ENCODE measurements around the gene GCKR.

The GCKR gene, protein sequence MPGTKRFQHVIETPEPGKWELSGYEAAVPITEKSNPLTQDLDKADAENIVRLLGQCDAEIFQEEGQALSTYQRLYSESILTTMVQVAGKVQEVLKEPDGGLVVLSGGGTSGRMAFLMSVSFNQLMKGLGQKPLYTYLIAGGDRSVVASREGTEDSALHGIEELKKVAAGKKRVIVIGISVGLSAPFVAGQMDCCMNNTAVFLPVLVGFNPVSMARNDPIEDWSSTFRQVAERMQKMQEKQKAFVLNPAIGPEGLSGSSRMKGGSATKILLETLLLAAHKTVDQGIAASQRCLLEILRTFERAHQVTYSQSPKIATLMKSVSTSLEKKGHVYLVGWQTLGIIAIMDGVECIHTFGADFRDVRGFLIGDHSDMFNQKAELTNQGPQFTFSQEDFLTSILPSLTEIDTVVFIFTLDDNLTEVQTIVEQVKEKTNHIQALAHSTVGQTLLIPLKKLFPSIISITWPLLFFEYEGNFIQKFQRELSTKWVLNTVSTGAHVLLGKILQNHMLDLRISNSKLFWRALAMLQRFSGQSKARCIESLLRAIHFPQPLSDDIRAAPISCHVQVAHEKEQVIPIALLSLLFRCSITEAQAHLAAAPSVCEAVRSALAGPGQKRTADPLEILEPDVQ

DNA sequence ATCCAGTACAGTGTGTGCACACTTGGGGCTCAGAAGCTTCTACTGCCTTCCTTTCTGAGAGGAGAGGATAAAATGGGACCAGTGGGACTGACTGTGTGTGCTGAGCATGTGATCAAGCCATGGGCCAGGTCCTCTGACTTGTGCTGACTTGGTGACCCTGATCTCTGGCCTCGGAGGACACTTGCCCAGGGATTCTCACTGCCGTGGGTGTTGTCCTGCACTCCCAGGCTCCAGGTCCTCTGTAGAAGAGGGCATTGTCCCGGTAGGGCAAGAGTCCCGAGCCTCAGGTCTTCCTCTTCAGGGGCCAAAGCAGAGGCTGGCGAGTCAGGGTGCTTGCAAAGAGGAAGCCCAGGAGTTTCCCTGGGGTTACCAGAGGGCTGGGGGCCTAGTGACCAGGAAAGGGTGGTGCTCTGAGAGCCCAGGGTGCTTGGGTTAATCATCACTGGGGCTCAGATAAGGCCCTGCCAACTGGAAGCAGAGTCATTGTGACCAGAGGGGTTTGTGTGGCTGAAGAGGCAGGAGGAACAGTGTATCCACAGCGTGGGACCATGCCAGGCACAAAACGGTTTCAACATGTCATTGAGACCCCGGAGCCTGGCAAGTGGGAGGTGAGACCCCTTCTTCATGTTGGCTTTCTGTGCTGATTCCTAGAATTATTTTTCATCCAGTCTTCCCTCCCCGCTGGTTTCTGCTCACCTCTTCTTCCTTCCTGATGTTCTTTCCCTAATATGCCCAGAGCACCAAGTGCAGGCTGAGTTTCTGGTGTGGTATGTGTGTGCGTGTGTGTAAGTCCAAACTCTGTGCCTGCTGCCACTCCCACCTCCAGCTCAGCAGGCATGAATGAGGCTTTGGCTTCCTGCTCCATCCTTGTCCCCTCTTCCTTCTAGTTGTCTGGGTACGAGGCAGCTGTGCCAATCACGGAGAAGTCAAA is at the start of gene GCKR:
Gene GCKR (plus strand): TSS at position 483 of the 931 bp plus-strand sequence. CDS start 66 bp downstream, at position 549.
- DNase-seq: peak; percentile 68

DNA sequence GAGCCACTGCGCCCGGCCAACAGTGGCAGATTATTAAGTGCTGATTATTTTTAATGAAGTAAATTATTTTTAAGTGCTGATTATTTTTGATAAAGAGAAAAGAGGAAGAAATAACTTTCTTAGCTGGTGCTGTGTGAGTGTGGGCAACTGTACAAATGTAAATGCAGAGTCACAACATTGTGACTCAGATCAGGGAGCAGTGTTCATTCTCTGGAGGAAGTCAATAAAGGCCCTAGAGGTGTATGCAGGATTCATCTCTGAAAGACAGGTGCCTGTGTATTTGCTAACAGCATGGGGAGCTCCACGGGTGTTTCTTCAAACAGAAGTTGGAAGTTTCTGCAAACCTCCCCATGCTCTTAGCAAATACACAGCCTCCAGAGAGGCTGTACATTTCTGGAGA is 48.3 kb upstream of the GCKR start:
- no peak for DNase-seq

DNA sequence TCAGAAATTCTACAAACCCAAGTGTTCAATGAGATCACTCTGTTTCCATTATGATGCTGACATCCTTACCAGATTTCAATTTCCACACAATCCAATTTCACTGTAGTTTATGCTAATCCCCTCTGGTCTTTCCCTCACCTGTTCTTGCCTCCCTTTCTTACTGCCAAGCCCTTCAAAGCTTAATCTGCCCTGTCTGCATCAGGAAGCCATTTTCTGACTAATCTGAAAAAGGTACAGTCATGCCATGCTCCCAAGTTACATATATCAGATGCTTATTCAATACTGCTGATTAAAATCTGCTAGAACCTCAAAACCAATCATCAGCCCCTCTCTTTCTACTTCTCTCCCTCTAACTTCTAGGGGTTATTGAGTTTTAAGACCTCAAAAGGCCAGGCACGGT is 45.5 kb upstream of the GCKR start:
- DNase-seq: no peak

DNA sequence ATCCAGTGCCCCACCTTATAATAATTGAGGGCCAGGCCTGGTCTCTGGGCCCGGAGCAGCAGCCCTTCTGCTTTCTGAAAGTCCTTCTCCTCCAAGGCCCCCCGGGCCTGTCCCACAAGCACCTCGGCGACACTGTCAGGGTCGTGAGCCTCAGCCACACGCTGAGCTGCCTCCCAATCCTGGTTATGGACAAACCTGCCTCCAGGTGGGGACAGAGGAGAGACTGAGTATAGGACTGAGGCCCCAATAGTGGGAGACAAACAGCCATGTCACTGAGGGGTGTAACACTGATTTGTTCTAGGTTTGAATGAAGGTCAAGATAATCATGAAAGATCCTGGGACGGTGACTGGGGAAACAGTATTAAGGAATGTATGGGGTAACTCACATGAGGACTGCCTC is 42.7 kb upstream of the GCKR start:
- no peak for DNase-seq

DNA sequence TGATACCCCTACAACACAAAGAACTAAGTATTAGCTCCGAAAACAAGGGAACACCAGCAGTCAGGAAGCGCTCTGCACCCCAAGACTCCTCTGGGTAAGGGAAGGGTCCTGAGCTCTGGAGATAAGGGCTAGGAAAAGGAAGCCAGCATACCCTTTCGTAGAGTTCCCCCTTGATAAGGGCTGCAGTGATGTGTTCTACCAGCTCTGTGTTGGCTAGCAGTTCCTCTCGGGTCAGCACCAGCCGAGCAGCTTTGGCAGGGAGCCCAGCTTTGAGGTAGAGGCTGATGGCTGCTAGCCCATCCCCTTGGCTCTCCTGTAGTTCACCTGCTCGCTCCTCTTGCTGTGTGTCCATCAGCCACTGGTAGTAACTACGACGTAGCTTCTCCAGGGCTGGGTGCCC is 35.5 kb upstream of the GCKR start:
- peak; percentile 85 for DNase-seq

DNA sequence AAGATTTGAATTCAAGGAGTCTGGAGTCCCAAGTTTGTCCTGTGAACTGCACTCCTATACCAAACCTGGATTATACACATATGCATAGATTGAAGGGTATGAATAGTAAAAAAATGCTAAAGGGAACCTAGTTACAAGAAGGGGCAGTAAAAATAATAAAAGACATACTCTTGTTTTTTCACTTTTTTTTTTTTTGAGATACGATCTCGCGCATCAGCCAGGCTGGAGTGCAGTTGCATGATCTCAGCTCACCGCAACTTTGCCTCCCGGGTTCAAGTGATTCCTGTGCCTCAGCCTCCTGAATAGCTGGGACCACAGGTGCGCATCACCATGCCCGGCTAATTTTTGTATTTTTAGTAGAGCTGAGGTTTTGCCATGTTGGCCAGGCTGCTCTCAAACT is 32.2 kb upstream of the GCKR start:
- DNase-seq: no peak

DNA sequence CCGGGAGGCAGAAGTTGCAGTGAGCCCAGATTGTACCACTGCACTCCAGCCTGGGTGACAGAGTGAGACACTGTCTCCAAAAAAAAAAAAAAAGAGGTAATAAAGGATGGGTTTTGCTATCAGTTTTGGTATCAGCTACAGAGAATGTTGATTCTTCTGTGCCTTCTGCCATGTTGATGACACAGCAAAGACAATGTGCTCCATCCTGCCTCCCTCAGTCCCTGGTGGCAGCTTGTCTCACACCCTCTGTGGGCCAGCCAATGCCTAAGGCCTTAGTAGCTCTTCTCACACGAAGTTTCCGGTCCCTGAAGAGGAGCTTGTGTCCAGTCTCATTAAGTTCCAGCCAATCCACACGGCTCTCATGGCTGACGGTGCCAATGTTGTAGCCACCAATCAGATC is 24.7 kb upstream of the GCKR start:
- peak; percentile 21 for DNase-seq

DNA sequence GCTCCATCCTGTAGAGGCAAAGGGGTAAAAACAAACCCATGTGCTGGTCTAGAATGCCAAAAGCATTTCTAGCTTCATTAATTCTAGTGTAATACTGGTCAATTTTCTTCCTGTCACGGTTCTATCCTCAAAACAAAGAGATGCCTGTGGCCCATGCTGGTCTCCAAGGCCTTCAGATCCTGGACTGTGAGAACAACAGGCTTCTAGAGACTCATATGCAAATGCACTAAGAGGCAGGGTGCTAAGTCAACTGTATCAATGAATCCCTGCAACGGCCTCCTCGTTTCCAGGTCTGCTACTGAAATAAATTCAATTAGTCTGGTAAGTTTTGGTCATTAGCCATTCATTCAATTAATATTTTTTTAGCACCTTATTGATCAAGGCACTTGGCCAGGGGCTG is 11.1 kb upstream of the GCKR start:
- DNase-seq: no peak

DNA sequence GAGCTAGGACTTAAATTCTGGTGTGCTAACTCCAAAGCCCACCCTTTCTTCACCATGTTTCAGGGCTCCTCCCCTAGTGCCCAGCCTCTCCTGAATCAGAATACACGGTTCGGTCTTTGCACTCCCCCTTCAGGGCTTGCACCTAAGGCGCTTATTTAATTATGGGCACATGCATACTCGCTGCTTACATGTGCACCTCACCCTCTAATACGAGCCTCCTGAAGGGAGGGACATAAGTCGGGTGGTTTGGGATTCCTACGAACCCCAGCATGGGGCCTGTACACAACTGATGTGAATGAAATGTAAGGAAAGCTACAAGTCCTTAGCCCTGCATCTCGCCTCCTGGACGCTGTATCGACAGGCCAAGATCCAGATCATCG is 7.5 kb upstream of the GCKR start:
- peak; percentile 59 for DNase-seq

DNA sequence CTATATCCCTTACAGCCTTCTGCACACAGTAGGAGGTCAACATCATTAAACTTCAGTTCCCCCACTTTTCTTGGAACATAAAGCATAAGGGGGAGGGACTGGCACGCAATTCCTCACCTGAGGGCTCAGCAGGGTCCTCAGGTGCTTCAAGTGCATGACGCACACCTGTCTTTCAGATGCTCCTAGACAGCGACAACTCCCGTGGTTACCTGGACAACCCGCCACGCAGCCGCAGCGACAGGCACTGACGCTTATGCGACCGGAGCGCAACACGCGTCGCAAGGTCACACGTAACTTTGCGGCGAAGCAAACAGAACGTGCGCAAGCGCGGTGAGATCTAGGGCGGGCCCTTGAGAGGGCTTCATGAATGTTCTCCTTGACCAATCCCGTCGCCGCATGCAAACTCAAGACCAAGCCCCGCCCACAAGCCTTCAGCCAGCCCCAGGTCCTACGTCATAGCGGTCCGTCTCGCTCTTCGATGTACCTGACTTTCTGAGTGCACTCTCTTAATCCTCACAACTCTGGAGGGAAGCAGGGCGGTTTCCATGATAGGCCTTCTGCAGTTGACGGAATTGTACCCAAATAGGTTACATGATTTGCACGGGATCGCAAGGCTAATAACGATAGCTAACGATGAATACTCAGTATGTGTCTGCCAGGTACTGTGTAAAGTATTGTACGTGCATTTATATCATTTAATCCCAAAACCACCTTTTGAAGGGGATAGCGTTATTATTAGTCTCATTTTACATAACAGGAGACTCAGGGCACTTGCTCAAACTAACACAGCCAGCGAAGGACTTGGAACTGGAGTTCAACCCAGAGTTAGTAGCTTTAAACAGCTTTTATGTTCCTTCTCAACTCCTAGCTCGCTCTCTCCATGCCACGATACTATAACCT is 6.9 kb upstream of the GCKR start, which contains the start of gene IFT172:
Gene IFT172 (minus strand): TSS at position 246 of the 900 bp plus-strand sequence. CDS start 90 bp downstream, at position 156.
- DNase-seq: peak; percentile 100

DNA sequence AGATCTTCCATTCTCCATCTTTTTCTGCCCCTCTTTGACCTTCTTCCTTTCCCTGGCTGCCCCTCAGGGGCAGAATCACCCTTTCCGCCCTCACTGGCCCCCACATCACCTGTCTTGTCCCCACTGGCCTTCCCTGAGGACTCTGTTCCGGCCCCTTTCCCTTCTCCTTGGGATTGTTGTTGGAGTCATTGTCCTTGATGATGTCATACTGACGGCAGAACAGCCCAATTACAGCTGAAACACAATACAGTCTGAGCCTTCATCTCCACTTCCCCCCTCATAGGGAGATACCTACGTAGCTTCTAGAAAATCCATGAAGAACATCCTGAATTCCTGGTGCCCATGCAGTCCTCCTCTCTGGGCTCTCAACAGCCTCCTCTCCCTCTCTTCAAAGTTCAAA is 4.1 kb upstream of the GCKR start:
- no peak for DNase-seq

DNA sequence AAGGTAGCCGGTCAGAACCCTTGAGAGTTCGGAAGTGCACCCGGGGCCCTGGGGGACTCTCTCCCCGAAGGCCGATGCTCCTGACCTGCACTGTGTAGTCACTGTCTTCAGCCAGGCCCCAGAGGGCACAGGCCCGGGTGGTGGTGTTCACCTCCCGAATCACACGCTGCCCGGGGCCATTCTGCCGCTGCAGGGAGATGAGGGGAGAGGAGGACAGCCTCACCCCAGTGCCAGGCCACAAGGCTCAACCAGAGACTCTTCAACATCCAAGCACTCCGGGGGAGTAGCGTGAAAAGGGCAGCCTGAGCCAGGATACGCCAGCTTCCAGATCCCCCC is 2.7 kb upstream of the GCKR start:
- DNase-seq: no peak

DNA sequence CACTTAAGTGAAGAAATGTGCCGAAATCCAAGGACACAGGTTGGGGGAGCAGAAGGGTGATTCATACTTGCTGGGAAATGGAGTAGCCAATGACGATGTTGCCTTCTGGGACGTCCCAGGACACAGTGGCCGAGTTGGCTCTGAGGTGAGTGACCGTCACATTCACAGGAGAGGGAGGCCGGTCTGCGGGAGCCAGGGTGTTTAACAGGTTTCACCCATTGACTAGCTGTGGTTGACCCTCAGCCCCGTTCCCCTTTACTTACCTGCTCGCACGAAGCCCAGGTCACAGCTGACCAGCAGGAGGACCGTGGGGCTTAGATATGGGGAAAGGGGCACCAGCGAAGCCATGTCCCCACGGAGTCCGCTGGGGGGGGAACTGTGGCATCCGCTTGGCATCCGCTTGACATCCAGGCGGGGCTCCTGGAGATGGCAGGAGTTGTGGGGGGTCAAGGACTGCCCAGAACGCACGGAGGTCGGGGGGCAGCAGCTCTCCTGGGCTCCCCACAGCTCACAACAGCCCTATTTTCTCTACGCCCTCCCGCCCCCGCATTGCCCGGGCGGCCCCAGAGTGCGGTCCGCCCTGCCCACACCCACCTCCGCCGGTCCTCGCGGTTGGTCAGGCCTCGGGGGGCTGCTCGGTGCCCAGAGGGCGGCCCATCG is 2.2 kb upstream of the GCKR start:
- no peak for DNase-seq

DNA sequence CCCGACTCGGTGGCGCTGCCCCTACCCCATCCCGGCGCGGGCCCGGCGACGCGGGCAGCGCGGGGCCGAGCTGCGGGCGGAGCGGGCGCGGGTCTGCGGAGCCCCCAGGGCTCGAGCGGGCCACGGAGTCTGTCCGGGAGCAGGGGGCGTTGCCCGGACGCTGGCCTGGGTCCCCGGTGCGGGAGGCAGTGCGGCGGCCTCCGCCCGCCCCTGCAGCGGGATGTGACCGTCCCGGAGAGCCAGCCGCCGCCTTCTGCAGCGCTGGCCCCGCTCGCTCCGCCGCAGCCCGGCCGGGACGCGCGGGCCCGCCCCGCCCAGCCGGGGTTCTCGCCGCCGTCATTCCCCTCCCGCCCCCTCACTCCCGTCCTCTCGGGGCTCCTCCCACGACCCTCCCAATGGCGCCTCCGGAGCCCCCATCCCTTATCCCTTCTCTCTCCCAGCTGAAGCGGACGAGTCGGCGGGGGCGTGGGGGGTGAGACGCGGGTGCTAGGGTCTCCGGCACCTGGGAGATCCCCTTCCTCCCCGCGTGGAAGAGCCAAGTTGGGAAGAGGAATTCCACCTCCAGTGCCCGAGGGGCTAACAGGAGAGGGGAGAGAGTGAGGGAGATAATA is 1.6 kb upstream of the GCKR start, which contains the start of gene FNDC4:
Gene FNDC4 (minus strand): TSS at position 257 of the 611 bp plus-strand sequence. CDS start 521 bp downstream, outside the sequence.
- no peak for DNase-seq

DNA sequence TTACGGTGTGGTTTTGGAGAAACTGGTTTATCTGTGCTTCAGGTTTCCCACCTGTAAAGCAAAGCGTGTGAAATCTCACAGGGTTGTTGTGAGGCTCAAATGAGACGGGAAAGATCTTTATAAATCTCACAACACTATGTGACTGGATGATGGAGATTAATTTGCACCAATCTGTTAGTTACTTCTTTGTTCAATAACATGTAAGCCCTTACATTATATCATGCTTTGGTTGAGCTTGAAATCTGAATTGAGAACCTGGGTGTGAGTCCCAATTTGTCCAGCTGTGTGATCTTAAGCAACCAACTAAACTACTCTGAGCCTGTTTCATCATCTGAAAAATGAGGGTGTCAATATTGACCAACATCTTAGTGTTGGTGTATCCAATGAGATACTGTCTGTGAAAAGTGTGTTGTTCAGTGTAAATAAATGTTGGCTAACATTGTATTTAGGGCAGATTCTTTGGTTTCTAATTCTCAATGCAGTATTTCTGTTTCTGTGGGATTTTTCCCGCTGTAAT is 741 bp upstream of the GCKR start:
- no peak for DNase-seq

DNA sequence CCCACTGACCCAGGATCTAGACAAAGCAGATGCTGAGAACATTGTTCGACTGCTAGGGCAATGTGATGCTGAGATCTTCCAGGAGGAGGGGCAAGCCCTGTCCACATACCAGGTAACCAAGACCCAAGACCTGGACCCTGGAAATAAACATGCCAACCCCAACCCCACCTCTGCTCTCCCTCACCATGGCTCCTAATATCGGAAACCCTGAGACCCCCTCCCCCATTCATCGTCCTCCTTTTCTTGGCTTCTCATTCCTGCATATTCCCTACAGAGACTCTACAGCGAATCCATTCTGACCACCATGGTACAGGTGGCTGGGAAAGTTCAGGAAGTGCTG is 619 bp downstream of the GCKR start:
- no peak for DNase-seq

DNA sequence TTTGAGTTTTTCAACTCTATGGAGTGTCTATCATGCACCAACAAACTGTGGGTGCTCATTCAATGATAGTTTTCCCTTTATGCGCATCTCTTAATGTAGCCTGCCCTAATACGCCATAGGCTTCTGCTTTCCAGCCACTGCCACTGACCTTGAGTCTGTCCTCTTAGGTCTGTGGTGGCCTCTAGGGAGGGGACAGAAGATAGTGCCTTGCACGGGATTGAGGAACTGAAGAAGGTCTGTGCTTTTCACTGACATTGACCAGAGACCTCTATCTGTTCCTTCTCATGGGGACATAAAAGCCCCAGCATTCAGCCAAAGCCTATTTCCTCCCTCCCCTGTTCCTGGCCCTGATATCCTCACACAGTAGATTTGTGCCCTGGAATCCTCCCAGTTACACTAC is 2.3 kb downstream of the GCKR start:
- no peak for DNase-seq

DNA sequence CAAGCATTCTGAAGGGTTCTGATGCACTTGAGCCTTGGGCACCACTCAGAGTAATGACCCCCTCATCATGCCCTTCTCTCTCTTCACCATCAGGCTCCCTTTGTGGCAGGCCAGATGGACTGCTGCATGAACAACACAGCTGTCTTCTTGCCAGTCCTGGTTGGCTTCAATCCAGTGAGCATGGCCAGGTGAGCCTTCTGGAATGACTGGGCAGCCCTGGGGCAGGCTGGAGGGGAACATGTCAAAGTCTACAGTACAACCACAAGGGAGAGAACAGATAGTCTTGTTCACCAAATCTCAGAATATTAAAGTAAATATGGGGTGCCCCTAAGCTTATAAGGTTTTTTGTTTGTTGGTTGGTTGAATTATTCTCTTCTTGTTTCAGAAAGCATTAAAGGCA is 4.4 kb downstream of the GCKR start:
- DNase-seq: no peak

DNA sequence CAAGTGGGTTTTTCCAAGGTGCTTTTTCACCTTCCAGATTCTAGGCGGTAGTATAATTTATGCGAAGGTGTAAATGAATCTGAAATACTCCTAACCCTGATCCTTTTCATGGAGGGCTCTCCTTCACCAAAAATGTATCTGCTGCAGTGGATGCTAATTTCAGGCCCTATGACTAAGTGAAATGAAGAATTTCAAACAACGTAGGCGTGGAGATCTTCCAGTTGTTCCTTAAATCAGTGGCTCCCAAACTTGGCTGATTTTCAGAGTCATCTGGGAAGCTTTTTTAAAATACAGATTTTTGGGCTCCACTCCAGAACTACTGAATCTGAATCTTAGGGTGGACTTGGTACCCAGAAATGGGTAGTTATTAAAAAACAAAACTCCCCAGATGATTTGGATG is 5.5 kb downstream of the GCKR start:
- DNase-seq: no peak

DNA sequence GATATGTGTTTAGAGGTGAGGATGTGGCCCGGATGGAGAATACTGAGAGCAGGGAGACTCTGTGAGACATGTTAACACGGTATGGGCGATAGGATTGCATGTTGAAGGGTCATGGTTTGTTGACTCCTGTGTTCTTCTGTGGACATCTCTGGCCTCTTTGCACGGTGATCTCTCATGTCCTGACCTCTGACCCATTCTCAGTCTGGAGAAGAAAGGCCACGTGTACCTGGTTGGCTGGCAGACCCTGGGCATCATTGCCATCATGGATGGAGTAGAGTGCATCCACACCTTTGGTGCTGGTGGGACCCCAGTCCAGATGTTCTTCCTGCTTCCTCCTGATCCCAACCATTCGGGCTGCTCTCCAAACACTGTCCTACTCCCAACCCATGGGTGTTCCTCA is 9.9 kb downstream of the GCKR start:
- no peak for DNase-seq

DNA sequence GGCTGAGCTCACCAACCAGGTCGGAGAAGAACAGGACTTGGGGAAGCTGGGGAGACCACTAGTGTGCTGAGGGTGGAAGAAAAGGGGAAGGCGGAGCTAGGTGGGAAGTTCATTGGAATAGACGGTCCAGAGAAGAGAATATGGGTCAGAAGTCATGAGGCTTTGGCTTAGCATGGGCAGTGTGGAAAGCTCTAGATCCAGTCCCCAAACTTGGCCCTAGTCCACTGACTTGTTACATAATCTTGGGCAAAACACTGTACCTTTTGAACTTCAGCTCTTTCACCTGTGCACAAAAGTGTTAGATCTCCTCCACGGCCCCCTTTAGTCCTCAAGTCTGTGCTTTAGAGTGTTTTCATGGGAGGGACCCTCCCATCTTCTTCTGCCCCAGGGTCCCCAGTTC is 10.7 kb downstream of the GCKR start:
- DNase-seq: no peak

Measured in hematopoietic multipotent progenitor cell treated with erythropoietin and hydrocortisone succinate and interleukin-3 and kit ligand, for 8 days (in vitro differentiated cells).